ENCODE measurements around the gene LRRC30.

Gene LRRC30

DNA sequence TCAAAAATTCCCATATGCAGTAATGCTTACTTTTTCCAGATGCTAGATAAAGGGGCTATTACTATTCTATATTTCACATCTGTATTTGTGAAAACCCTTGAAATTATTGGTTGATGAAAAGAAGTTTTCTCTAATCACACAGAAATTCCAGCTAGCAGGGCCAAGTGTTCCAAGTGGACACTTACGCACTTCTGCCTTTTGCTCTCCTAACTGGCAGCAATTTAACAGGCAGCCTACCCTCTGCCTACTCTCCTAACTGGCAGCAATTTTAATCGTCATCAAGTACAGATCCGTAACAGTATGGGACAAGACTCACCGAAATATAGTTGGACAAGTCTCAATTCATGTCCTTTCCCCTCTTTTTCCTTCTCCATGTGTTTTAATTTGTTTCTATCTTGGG, 12.0 kb downstream of the LRRC30 start:
- no peak for DNase-seq

DNA sequence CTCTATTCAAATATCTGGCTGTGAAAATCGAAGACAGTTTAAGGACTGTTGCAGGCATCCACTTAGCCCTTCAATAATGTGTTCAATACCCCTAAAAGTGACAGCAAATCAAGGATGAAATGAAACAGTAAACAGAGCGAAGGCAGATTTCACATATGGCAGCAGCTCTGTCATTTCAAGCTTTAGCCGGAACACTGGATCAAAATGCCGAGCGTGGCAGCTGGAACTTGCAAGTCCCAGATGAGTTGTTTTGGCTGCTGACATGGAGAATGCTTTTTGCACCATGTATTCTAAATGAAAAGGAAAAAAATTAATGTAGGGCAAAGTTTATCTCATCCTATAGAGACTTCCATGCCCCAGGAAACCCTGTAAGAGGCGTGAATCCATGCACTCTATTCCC, 18.0 kb downstream of the LRRC30 start:
- DNase-seq: no peak

GRCh38 chr18:7254163-7254562, 23.3 kb downstream of the LRRC30 start:
- no peak for DNase-seq

- DNase-seq: no peak
Observed at GRCh38 chr18:7255054-7255453, 24.2 kb downstream of the LRRC30 start.

- DNase-seq: no peak
Observed at GRCh38 chr18:7255643-7256042, 24.8 kb downstream of the LRRC30 start.

- DNase-seq: no peak
Observed at GRCh38 chr18:7256618-7257425, 25.9 kb downstream of the LRRC30 start.

DNA sequence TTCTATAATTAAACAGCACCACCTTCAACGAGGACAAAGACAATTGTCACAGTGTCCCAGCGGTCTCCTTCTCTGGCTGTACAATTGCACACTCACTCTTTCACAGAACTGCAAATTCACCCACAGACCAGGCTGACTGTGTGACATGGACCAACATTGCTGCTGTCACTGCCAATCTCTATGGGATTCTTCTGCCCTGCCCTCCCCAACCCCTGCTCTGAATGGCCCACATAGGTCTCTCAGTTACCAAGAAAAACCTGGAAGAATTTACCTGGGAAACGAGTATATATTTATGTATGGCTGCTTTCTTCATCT, 26.5 kb downstream of the LRRC30 start:
- no peak for DNase-seq

DNA sequence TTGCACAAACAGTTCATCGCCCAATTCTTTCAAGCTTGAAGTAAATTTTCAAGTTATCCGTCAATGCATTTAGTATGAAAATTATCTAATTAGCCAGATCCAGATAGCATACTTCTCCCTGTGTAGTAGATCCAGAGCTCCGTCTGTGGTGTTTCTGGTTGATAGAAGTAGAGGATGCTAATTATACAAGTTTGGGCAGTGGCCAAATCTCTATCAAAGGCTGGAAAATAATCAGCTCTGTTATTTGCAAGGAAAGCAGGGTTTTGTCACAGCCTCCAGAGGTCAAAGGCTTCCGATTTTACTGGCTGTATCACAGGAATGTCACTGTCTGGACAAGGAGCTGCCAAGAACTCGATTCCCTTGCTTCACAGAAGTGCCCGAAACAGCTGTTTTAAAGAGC, 28.6 kb downstream of the LRRC30 start:
- DNase-seq: no peak

DNA sequence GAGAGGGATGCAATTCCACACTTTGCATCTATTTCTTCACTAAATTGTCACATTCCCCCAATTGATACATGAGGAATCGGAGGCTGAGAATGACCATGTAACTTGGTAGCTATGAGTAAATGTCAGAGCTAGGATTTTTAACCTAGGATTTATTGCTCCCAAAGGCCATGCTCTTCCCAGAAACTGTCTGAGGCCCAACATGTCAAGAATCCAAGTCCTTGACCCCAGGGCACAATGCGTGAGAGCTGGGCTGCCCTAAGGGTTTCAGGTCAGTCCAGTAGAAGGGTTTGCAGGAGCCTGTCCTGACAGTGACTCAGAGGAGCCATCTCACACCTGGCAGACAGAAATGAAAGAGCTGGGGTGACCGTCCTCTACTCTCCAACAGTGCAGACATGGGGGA, 30.3 kb downstream of the LRRC30 start:
- DNase-seq: no peak

DNA sequence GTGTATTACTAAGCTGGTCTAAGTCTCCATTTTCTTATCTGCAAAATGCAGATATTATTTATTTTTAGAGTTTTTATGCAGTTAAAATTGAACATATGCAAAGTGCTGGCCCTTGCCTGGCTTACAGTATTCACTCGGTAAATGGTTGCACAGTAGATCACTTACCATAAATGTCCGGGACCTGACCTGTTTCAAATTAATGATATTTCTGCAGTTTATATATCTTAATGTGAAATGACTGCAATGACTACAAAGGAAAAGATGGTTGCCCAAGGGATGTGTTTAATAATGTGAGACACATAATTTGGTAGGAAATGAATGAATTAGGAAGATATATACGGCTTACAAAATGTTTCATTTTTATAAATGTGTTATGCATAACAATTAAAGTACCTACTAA, 37.1 kb downstream of the LRRC30 start:
- DNase-seq: no peak

DNA sequence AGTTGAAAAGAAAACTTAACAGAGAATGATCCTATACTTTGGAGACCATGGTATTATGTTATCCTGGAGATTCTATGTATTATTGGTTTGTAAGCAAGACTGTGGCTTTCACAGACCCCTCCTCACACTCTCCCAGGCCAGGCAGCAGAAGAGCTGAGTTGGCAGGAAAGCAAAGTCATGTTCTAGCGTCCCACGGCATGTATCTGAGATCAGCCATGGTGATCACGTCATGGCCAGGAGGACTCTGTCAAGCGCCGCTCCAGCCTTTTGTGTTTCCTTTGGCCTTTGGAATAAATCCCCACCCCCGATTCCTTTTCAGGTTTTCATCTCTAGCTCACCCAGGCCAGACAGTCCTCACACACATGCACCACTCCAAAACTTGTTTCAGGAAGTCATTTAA, 39.1 kb downstream of the LRRC30 start:
- DNase-seq: no peak

DNA sequence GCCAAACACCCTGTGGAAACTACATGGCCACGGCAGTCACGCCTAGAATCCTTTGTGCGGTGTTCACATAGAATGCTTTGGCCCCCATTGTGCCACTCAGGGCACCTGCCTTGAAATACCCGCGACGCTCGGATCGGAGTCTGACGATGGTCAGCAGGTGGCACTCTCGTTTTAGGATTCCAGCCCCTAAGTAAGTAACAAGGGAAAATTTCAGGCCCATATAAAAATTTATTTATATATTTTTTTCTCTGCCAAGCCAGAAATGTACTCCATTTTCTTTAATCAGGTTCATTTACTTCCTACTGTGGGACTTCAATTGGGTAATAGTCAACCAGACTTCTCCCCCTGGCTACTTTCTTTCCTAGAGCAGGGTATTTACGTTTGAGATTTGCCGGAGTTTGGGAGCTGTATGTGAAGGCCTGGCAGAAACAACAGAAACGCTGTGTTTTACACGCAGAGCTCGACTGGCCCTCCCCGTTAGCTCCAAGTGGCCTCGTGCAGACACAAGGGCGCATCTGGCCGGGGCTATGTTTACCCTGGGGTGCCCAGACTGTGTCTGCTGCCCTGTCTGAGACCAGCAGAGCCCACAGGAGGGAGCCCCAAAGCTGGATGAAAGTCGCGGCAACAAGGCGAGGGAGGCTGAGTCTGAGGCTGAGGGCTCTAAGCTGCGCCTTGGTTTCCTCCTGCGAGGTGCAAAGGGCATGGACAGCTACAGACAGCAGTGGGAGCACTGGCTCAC, 41.6 kb downstream of the LRRC30 start:
- peak; percentile 47 for DNase-seq

DNA sequence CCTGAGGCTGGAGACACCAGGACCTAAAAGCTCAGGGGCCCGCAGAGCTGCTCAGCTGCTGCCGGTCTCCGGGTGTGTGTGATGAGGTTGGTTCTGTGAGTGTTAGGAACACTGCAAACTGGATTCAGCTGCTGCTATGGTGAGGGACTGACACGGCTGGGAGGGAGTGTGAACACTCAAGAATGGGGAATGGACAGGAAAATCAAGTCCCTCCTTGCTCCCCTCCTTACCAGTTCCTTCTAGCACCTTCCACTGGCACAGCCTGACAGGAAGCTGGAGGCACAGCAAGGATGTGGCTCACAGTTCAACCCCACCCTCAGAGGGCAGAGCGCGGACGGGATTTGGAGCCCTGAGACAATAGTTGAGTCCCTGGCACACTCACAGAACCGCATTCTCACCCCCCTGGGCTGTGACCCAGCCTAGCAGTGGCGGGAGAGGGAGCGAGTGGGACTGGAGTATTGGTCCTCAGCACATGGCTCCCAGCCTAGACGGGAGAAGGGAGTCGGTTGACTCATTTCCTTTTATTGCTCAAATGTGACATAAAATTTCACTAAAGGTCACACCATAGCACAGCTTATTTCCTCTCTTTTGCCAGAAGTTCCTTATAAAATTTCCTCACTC, 42.5 kb downstream of the LRRC30 start:
- peak; percentile 18 for DNase-seq

- no peak for DNase-seq
Observed at GRCh38 chr18:7281579-7281978, 50.7 kb downstream of the LRRC30 start.
